CD4-positive, alpha-beta memory T cell (primary cell): Measurements from ENCODE around the gene NEMF. TPM values are rescaled to one million over a fixed set of nuclear protein-coding genes. Genes with fewer than 3 reads are reported as not detected.
"Not testable (repeated sequence)": the region's sequence is repeated elsewhere in the genome, so short reads cannot be mapped to it uniquely, and the experiment has no call there.

Experiments
- CTCF ChIA-PET: fragments of 350-600 bp; sonication (Branson Sonifier 250); formaldehyde crosslinking; loops from one replicate; lab custom pipeline; 2021; ENCODE audit warnings: inconsistent platforms; ENCODE audit not compliant: partially characterized antibody; lab: Charles Lee
- POLR2A ChIA-PET: fragments of 350-600 bp; sonication (Branson Sonifier 250); formaldehyde crosslinking; loops from one replicate; lab custom pipeline; 2021; ENCODE audit not compliant: partially characterized antibody; lab: Charles Lee
- DNase-seq, 5 donors: peaks; one replicate each; pipeline versions ENCODE4 v3.0.0 to v3.0.0-alpha.2; 2020 to 2022; ENCODE audit warnings: mixed read lengths in 1 of 5
- H3K27ac ChIP-seq: one replicate; pipeline ENCODE4 v1.7.0; 2013; ENCODE audit warnings: low read depth, low read length
- H3K27me3 ChIP-seq: 2 replicates; pipeline ENCODE4 v1.7.0; 2013; ENCODE audit warnings: mild to moderate bottlenecking, low read length, moderate library complexity; ENCODE audit not compliant: insufficient read depth
- H3K36me3 ChIP-seq: 2 replicates; pipeline ENCODE4 v1.7.0; 2013; ENCODE audit warnings: mild to moderate bottlenecking, low read length, moderate library complexity; ENCODE audit not compliant: insufficient read depth
- H3K4me1 ChIP-seq: 2 replicates; pipeline ENCODE4 v1.7.0; 2013; ENCODE audit warnings: mild to moderate bottlenecking, low read length, moderate library complexity; ENCODE audit not compliant: insufficient read depth
- H3K4me3 ChIP-seq, 2 donors: one replicate each; pipeline ENCODE4 v1.7.0; 2013; ENCODE audit warnings: low read length in 2 of 2, mild to moderate bottlenecking in 1 of 2
- H3K9me3 ChIP-seq, 2 donors: one replicate each; pipeline ENCODE4 v1.7.0; 2013; ENCODE audit warnings: low read length in 2 of 2, control low read depth in 1 of 2; ENCODE audit not compliant: control insufficient read depth in 1 of 2
- H3K27ac Mint-ChIP-seq, 7 donors: one replicate each; pipeline ENCODE4 v1.8.0; 2020 to 2021; ENCODE audit warnings: mixed read lengths in 7 of 7, mild to moderate bottlenecking in 6 of 7, inconsistent platforms in 3 of 7, moderate library complexity in 3 of 7
- H3K27me3 Mint-ChIP-seq, 2 donors: one replicate each; pipeline ENCODE4 v1.8.0; 2020 to 2021; ENCODE audit warnings: mixed read lengths in 2 of 2
- H3K36me3 Mint-ChIP-seq, 2 donors: one replicate each; pipeline ENCODE4 v1.8.0; 2020 to 2021; ENCODE audit warnings: mixed read lengths in 2 of 2, inconsistent platforms in 1 of 2, mild to moderate bottlenecking in 1 of 2
- H3K4me1 Mint-ChIP-seq, 4 donors: one replicate each; pipeline ENCODE4 v1.8.0; 2020 to 2021; ENCODE audit warnings: mixed read lengths in 4 of 4, mild to moderate bottlenecking in 1 of 4
- H3K4me3 Mint-ChIP-seq, 8 donors: one replicate each; pipeline ENCODE4 v1.8.0; 2020 to 2021; ENCODE audit warnings: mixed read lengths in 8 of 8, mild to moderate bottlenecking in 7 of 8, moderate library complexity in 6 of 8, inconsistent platforms in 3 of 8
- H3K9me3 Mint-ChIP-seq, 8 donors: one replicate each; pipeline ENCODE4 v1.8.0; 2020 to 2021; ENCODE audit warnings: mixed read lengths in 8 of 8, mild to moderate bottlenecking in 5 of 8, inconsistent platforms in 3 of 8, moderate library complexity in 1 of 8
- intact Hi-C: fragments of 100-400 bp; cut with micrococcal nuclease; formaldehyde crosslinking; loops from one replicate; pipeline ENCODE4 v1.15.1; 2023
- polyA plus RNA-seq, 2 donors: library from polyadenylated mRNA; unstranded; fragments of 300-500 nt; fragmentation: Illumina TruSeq; gene quantifications; one replicate each; pipeline ENCODE4 v1.2.3, GENCODE V29; 2021
- total RNA-seq, 2 experiments: library from RNA; stranded (reverse); gene quantifications; one replicate each; pipeline ENCODE4 v1.2.3, GENCODE V29; 2021

NEMF gene
- total and polyA plus RNA-seq, 4 experiments from 2014 or later, result 20.4 to 112 (median 77.7) TPM

DNA sequence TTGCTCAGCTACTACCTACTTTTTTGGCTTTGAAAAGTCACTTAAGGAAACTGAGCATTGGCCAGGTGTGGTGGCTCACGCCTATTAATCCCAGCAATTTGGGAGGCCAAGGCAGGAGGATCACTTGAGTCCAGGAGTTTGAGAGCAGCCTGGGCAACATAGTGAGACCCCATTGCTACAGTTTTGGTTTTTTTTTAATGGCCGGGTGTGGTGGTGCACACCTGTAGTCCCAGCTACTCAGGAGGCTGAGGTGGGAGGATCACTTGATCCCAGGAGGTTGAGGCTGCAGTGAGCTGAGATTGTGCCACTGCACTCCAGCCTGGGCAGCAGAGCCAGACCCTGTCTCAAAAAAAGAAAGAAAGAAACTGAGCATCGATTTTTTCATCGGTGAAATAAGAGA, 116.9 kb downstream of the NEMF start:
- H3K9me3 ChIP-seq, H3K27me3 ChIP-seq, intact Hi-C loops, CTCF ChIA-PET, H3K27me3 Mint-ChIP-seq, H3K9me3 Mint-ChIP-seq, H3K4me3 Mint-ChIP-seq, H3K4me3 ChIP-seq, H3K4me1 ChIP-seq, H3K4me1 Mint-ChIP-seq, H3K36me3 ChIP-seq, DNase-seq, H3K27ac Mint-ChIP-seq, H3K27ac ChIP-seq: not testable (repeated sequence)
- POLR2A ChIA-PET, result interaction anchor here (0.8 to 0.9 kb wide), 2 partner anchors 32 kb away, joined by 3 read pairs; partner anchors contain the start of gene KLHDC2
- peaks cover 20 to 25% of the 10 kb centered on the region in 2 donors for H3K36me3 Mint-ChIP-seq

DNA sequence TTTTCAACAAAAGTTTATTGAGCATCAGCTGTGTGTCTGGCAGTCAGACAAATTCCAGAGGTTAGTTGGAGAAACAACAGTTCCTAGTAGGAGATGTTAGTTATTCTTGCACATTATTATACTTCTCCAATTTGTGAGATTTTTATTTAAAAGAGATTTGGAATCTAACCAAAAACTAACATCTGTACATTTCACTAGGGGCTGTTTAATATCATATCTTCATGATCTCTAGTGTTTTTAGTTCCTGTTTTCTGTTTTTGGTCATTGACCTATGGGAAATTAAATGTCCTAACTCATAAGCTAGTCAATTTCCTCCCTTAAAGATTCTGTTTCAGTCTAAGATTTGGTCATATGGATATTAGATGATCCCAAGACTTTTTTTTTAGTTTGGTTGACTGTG, 118.8 kb downstream of the NEMF start:
- H3K27me3 Mint-ChIP-seq, result no peaks in the 10 kb centered on the region
- no peak for DNase-seq
- Histone ChIP-seq H3K27ac (no peak overlapping the region), H3K4me3 (no peak overlapping the region), H3K4me1 (no peaks in the 10 kb centered on the region), H3K9me3 (no peaks in the 10 kb centered on the region), H3K27me3 (no peaks in the 10 kb centered on the region), H3K36me3 (no peaks in the 10 kb centered on the region)
- CTCF ChIA-PET, result no interaction called here
- POLR2A ChIA-PET, result interaction anchor here (0.8 kb wide), 1 partner anchor 34 kb away, joined by 3 read pairs; the partner anchor contains the start of gene KLHDC2
- no peaks in the 10 kb centered on the region for H3K9me3 Mint-ChIP-seq
- H3K36me3 Mint-ChIP-seq, result peaks cover 19 to 22% of the 10 kb centered on the region in 2 donors
- no peak overlapping the region for H3K4me3 Mint-ChIP-seq
- no peaks in the 10 kb centered on the region for H3K4me1 Mint-ChIP-seq
- intact Hi-C loops, result no loop called here
- no peak overlapping the region for H3K27ac Mint-ChIP-seq

DNA sequence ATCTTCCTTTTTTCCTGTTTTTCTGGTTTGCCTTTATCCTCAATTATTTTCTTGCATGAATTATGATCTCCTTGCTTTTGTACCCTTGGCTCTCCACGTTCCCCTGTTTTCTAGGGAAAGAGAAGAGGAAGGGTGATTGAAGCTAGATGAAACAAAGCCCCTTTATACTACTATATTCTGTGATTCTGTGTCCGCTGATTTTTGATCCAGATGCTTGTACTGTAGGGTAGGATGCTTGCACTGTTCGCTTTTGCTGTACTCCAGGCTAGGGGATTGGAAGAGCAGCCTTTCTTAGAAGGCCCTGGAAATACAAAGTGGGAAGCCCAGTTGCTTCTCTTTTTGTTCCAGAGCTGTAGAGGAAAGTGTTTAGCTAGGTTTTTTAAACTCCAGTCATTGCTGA, 119.7 kb downstream of the NEMF start:
- Mint-ChIP-seq H3K4me1 (no peaks in the 10 kb centered on the region), H3K9me3 (no peaks in the 10 kb centered on the region), H3K27ac (peak overlapping the region in 1 of 7 donors; percentile 32), H3K27me3 (no peaks in the 10 kb centered on the region), H3K4me3 (no peak overlapping the region), H3K36me3 (peaks cover 22 to 24% of the 10 kb centered on the region in 2 donors)
- H3K27me3 ChIP-seq, result no peaks in the 10 kb centered on the region
- no peak overlapping the region for H3K4me3 ChIP-seq
- ChIA-PET POLR2A (no interaction called here), CTCF (no interaction called here)
- no peak for DNase-seq
- H3K27ac ChIP-seq, result no peak overlapping the region
- H3K9me3 ChIP-seq, result no peaks in the 10 kb centered on the region
- no peaks in the 10 kb centered on the region for H3K36me3 ChIP-seq
- H3K4me1 ChIP-seq, result no peaks in the 10 kb centered on the region
- intact Hi-C loops, result no loop called here

Other genes with a start within 250 kb of the NEMF start
- 100 to 1,000 TPM; 416 to 441 TPM for gene RPL36AL, start 232.2 kb downstream of the NEMF start, total RNA-seq
- 100 to 1,000 TPM; 669 to 761 TPM for gene RPL36AL, start 232.2 kb downstream of the NEMF start, polyA plus RNA-seq
- 10 to 100 TPM; 58.5 to 58.7 TPM for gene MGAT2, start 232.0 kb downstream of the NEMF start, total RNA-seq
- 10 to 100 TPM; 35.7 to 42.3 TPM for gene MGAT2, start 232.0 kb downstream of the NEMF start, polyA plus RNA-seq
- gene DNAAF2, start 217.5 kb downstream of the NEMF start, total RNA-seq, result 1 to 10 TPM; 8.7 to 9.8 TPM
- 10 to 100 TPM; 17.9 to 18.1 TPM for gene DNAAF2, start 217.5 kb downstream of the NEMF start, polyA plus RNA-seq
- gene POLE2, start 164.6 kb downstream of the NEMF start, total RNA-seq, result 1 to 10 TPM; 1.6 to 1.9 TPM
- 1 to 10 TPM; 2.2 to 3.1 TPM for gene POLE2, start 164.6 kb downstream of the NEMF start, polyA plus RNA-seq
- gene KLHDC1, start 159.7 kb downstream of the NEMF start, total RNA-seq, result 10 to 100 TPM; 12.9 to 13.6 TPM
- 1 to 10 TPM; 2.0 to 2.8 TPM for gene KLHDC1, start 159.7 kb downstream of the NEMF start, polyA plus RNA-seq
- gene KLHDC2, start 84.6 kb downstream of the NEMF start, total RNA-seq, result 10 to 100 TPM; 84.0 to 86.4 TPM
- gene KLHDC2, start 84.6 kb downstream of the NEMF start, polyA plus RNA-seq, result 10 to 100 TPM; 96.5 to 97.0 TPM
- 100 to 1,000 TPM; 116 to 124 TPM for gene ARF6, start 40.3 kb upstream of the NEMF start, total RNA-seq
- gene ARF6, start 40.3 kb upstream of the NEMF start, polyA plus RNA-seq, result 100 to 1,000 TPM; 157 to 164 TPM